Keratinocyte (primary cell): ENCODE measurements around the gene SPOCK1. TPM values are rescaled to one million over a fixed set of nuclear protein-coding genes. Genes with fewer than 3 reads are reported as not detected.

Source experiments
- DNase-seq: peaks from one replicate; pipeline ENCODE4 v3.0.0-alpha.2; 2011; ENCODE audit warnings: low read depth, missing footprints, low spot score
- FAIRE-seq: peaks from 2 replicates; lab custom pipeline; 2011; peaks lifted over from hg19 to GRCh38; lab: Jason Lieb, UNC
- H2AFZ ChIP-seq: 2 replicates; pipeline ENCODE4 v1.6.0; 2012; ENCODE audit warnings: low read length, control low read depth, inconsistent platforms; ENCODE audit not compliant: control insufficient read depth
- H3K27ac ChIP-seq: 2 replicates; pipeline ENCODE4 v1.5.1; 2011; ENCODE audit warnings: low read length; ENCODE audit not compliant: control insufficient read depth, insufficient read depth
- H3K27me3 ChIP-seq: 3 replicates; pipeline ENCODE4 v1.6.0; 2011; ENCODE audit warnings: low read length; ENCODE audit not compliant: control insufficient read depth, insufficient read depth; ENCODE audit errors: extremely low read depth
- H3K36me3 ChIP-seq, 2 experiments: 2 replicates in 1 of 2; 3 replicates in 1 of 2; pipeline ENCODE4 v1.5.1; 2011; ENCODE audit warnings: low read length in 2 of 2, mild to moderate bottlenecking in 1 of 2; ENCODE audit not compliant: control insufficient read depth in 2 of 2, insufficient read depth in 2 of 2; ENCODE audit errors: extremely low read depth in 1 of 2
- H3K4me1 ChIP-seq: 3 replicates; pipeline ENCODE4 v1.5.1; 2011; ENCODE audit warnings: low read length; ENCODE audit not compliant: control insufficient read depth, insufficient read depth; ENCODE audit errors: extremely low read depth
- H3K4me2 ChIP-seq: 3 replicates; pipeline ENCODE4 v1.6.0; 2011; ENCODE audit warnings: low read depth, low read length; ENCODE audit not compliant: control insufficient read depth, insufficient read depth; ENCODE audit errors: extremely low read depth
- H3K4me3 ChIP-seq, 3 experiments: fragments of 200-600 bp in 1 of 3; sonication (generic) in 1 of 3; 2 replicates in 2 of 3; 3 replicates in 1 of 3; pipeline ENCODE4 v1.5.1; 2011 to 2016; ENCODE audit warnings: low read length in 3 of 3, mild to moderate bottlenecking in 3 of 3, control low read depth in 2 of 3, inconsistent platforms in 1 of 3, low read depth in 1 of 3, mixed read lengths in 1 of 3, mixed run types in 1 of 3, moderate library complexity in 1 of 3; ENCODE audit not compliant: control insufficient read depth in 2 of 3, insufficient read depth in 2 of 3; ENCODE audit errors: extremely low read depth in 1 of 3
- H3K79me2 ChIP-seq: 2 replicates; pipeline ENCODE4 v1.6.0; 2012; ENCODE audit warnings: low read length; ENCODE audit not compliant: control insufficient read depth, insufficient read depth
- H3K9ac ChIP-seq: 3 replicates; pipeline ENCODE4 v1.6.0; 2011; ENCODE audit warnings: low read length; ENCODE audit not compliant: control insufficient read depth, insufficient read depth; ENCODE audit errors: extremely low read depth
- H3K9me1 ChIP-seq: 3 replicates; pipeline ENCODE4 v1.6.0; 2011; ENCODE audit warnings: low read length; ENCODE audit not compliant: control insufficient read depth, insufficient read depth; ENCODE audit errors: extremely low read depth
- H3K9me3 ChIP-seq: 2 replicates; pipeline ENCODE4 v1.5.1; 2012; ENCODE audit warnings: low read depth, low read length; ENCODE audit not compliant: control insufficient read depth
- H4K20me1 ChIP-seq: 3 replicates; pipeline ENCODE4 v1.6.0; 2011; ENCODE audit warnings: low read length; ENCODE audit not compliant: control insufficient read depth, insufficient read depth; ENCODE audit errors: extremely low read depth
- CTCF ChIP-seq, 3 experiments: IDR thresholded peaks in 1 of 3; conservative IDR thresholded peaks in 1 of 3; optimal IDR thresholded peaks in 1 of 3; 2 replicates in 2 of 3; 3 replicates in 1 of 3; pipeline versions ENCODE3 to v1.5.1; 2011; ENCODE audit warnings: low read length in 3 of 3, mild to moderate bottlenecking in 3 of 3, moderate library complexity in 2 of 3, control low read depth in 1 of 3, inconsistent platforms in 1 of 3; ENCODE audit not compliant: insufficient read depth in 2 of 3; ENCODE audit errors: extremely low read depth in 1 of 3
- EZH2 ChIP-seq: IDR thresholded peaks from one replicate; pipeline ENCODE4 v1.6.1; 2012; ENCODE audit warnings: inconsistent platforms, mild to moderate bottlenecking, low read length, moderate library complexity
- dilution Hi-C: fragments of 300-500 bp; cut with MboI; formaldehyde crosslinking; loops from one replicate; pipeline ENCODE4 v1.7.0; 2020; ENCODE audit warnings: low sequenced_read_pairs; ENCODE audit not compliant: extremely low pct_ligation_motif_present
- polyA plus RNA-seq, 5 experiments: library from polyadenylated mRNA; depleted of rRNA in 3 of 5; stranded (reverse) in 3 of 5; stranded (forward) in 1 of 5; unstranded in 1 of 5; fragments of >200 nt; gene quantifications; 1 replicate in 1 of 5; 2 replicates in 3 of 5; 3 replicates in 1 of 5; pipeline versions ENCODE4 v1.2.1 to v1.2.3, GENCODE V29; 2011 to 2012; ENCODE audit warnings: missing spikeins in 2 of 5, low read depth in 1 of 5, low replicate concordance in 1 of 5

Gene SPOCK1
- polyA plus RNA-seq, 1 donor (not counting 4 experiments of a cell fraction or from before 2014, with no cell fraction given) = 5.5 TPM

- Histone ChIP-seq H3K27ac (no peak overlapping the region), H3K36me3 (no peaks in the 10 kb centered on the region), H3K9me1 (no peaks in the 10 kb centered on the region), H3K9ac (no peak overlapping the region), H3K4me2 (no peak overlapping the region), H3K27me3 (no peaks in the 10 kb centered on the region), H3K4me3 (no peak overlapping the region), H3K79me2 (no peaks in the 10 kb centered on the region), H3K4me1 (no peaks in the 10 kb centered on the region), H2AFZ (no peak overlapping the region), H3K9me3 (no peaks in the 10 kb centered on the region), H4K20me1 (no peaks in the 10 kb centered on the region)
- DNase-seq (no peak), FAIRE-seq (no peak)
- dilution Hi-C loops = no loop called here
- TF ChIP-seq CTCF (optimal IDR thresholded peaks at IDR 0.05 in 1 of 3, IDR thresholded peaks at IDR 0.05 in 1 of 3, conservative IDR thresholded peaks at IDR 0.05 in 1 of 3; ENCODE audit: extremely low read depth in 1 of 3, insufficient read depth in 2 of 3, low read length in 3 of 3) (no peak), EZH2 (no peak)
Measured at GRCh38 chr5:137122558-137122957, 376.6 kb downstream of the SPOCK1 start.

- Histone ChIP-seq H2AFZ (no peak overlapping the region), H3K4me3 (no peak overlapping the region), H3K9me1 (no peaks in the 10 kb centered on the region), H4K20me1 (no peaks in the 10 kb centered on the region), H3K27ac (no peak overlapping the region), H3K4me2 (no peak overlapping the region), H3K9ac (no peak overlapping the region), H3K9me3 (no peaks in the 10 kb centered on the region), H3K27me3 (no peaks in the 10 kb centered on the region), H3K36me3 (no peaks in the 10 kb centered on the region), H3K79me2 (no peaks in the 10 kb centered on the region), H3K4me1 (no peaks in the 10 kb centered on the region)
- FAIRE-seq (no peak), DNase-seq (no peak)
- dilution Hi-C loops = no loop called here
- TF ChIP-seq EZH2 (no peak), CTCF (optimal IDR thresholded peaks at IDR 0.05 in 1 of 3, IDR thresholded peaks at IDR 0.05 in 1 of 3, conservative IDR thresholded peaks at IDR 0.05 in 1 of 3; ENCODE audit: extremely low read depth in 1 of 3, insufficient read depth in 2 of 3, low read length in 3 of 3) (no peak)
Measured at GRCh38 chr5:137122075-137122474, 377.1 kb downstream of the SPOCK1 start.
